Activated CD4-positive, alpha-beta T cell treated with anti-CD3 and anti-CD28 coated beads, Interleukin-2, amount 50 U/mL, for 4 hours (primary cell): ENCODE data around the gene EPS8L1.
"Not testable (repeated sequence)": the region's sequence is repeated elsewhere in the genome, so short reads cannot be mapped to it uniquely, and the experiment has no call there.

ENCODE experiments used
- DNase-seq, 2 experiments: peaks; one replicate each; pipeline ENCODE4 v3.0.0-alpha.2; 2020

The EPS8L1 gene

GRCh38 chr19:55075371-55075998 lies at the start of gene EPS8L1:
Gene EPS8L1, plus strand, starts transcription at chr19:55075869. Its CDS starts 576 bp downstream, at chr19:55076445.
- DNase-seq = no peak

- not testable (repeated sequence) for DNase-seq
Measured at GRCh38 chr19:55027140-55027471, 48.6 kb upstream of the EPS8L1 start.

DNA sequence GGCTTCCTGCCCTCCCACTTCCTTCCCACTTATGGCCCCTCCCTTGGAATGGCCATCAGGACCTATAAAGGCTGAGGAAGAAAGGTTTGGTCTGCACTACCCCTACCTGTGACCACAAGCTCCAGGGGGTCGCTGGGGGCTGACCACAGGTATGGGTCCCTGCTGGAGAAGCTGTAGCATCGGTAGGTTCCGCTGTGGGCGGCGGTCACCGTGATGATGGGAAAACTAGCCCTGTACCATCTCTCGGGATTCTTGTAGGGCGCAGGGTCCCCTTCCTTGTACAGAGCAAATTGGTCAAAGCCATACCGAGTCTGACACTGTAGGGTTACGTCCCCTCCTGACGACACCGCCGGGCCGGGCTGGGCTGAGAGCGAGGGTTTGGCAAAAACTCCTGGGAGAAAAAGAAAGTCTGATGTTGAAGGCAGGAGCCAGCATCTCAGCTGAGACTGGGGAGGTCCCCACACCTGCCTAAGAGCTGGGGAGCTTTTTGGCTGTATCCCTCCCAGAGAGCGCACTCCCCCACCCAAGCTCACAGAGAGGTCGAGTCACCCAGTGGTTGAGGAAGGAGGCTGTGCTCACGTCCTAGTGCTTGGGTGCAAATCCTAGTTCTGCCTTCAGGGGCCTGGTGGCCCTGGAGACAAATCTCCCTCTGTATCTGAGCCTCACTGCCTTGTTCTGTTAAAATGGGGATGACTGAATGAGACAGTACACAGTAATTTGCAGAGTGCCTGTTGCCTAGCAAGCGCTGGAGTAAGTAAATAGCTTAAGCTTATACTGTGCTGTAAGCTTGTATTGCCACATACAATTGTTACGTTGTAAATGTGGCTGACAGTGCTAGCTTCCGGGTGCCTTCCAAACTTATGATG lies 48.0 kb upstream of the EPS8L1 start:
- no peak for DNase-seq

DNA sequence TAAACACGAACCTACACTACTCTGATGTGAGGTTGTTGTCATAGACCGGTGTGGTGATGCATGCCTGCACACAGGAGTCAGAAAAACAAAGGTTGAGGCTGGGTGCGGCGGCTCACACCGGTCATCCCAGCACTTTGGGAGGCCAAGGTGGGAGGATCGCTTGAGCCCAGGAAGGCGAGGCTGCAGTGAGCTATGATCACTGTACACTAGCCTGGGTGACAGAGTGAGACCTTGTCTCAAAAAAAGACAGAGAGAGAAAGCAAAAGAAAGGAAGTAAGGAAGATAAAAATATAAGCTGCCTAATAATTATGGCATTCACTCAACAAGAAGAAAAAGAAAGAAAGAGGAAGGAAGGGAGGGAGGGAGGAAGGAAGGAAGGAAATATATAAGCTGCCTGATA lies 46.9 kb upstream of the EPS8L1 start:
- DNase-seq = no peak

DNA sequence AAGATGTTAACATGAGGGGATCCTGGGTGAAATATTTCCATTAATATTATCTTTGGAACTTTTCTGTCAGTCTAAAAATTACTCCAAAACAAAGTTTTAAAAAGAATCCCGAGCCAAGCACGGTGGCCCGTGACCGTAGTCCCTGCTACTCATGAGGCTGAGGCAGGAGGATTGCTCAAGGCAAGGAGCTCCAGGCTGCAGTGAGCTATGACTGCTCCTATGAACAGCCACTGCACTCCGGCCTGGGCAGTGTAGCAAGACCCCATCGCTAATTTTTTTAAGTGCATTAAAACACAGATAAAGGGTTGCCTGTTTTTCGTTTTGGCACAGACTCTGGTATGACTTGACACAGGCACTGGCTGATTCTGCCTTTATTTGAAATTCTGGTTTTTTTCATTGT lies 44.5 kb upstream of the EPS8L1 start:
- DNase-seq = no peak

GRCh38 chr19:55032170-55032800 lies 43.4 kb upstream of the EPS8L1 start:
- no peak for DNase-seq

DNA sequence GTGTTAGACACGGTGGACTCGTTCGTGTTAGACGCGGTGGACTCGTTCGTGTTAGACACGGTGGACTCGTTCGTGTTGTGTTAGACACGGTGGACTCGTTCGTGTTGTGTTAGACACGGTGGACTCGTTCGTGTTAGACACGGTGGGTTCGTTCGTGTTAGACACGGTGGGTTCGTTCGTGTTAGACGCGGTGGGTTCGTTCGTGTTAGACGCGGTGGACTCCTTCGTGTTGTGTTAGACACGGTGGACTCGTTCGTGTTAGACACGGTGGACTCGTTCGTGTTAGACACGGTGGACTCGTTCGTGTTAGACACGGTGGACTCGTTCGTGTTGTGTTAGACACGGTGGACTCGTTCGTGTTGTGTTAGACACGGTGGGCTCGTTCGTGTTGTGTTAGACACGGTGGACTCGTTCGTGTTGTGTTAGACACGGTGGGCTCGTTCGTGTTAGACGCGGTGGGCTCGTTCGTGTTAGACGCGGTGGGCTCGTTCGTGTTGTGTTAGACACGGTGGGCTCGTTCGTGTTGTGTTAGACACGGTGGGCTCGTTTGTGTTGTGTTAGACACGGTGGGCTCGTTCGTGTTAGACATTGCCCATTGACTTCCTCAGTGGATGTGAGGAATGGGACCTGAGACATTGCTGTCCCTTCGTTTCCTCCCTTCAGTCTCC lies 42.6 kb upstream of the EPS8L1 start:
- DNase-seq = not testable (repeated sequence)

- no peak for DNase-seq
Measured at GRCh38 chr19:55034751-55035150, 40.9 kb upstream of the EPS8L1 start.

GRCh38 chr19:55036058-55036457 lies 39.6 kb upstream of the EPS8L1 start:
- no peak for DNase-seq

- DNase-seq = not testable (repeated sequence)
Measured at GRCh38 chr19:55037603-55038002, 38.1 kb upstream of the EPS8L1 start.

DNA sequence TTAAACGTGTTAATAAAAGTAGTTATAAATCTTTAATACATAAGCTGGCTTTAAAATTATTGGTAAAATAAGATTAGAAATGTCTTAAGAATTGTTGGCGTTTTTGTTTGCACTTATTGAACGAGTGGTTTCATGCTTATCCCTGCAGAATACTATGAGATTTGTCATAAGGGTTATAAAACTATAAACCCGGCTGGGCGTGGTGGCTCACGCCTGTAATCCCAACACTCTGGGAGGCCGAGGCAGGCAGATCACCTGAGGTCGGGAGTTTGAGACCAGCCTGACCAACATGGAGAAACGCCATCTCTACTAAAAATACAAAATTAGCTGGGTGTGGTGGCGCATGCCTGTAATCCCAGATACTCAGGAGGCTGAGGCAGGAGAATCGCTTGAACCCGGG lies 35.0 kb upstream of the EPS8L1 start:
- not testable (repeated sequence) for DNase-seq

DNA sequence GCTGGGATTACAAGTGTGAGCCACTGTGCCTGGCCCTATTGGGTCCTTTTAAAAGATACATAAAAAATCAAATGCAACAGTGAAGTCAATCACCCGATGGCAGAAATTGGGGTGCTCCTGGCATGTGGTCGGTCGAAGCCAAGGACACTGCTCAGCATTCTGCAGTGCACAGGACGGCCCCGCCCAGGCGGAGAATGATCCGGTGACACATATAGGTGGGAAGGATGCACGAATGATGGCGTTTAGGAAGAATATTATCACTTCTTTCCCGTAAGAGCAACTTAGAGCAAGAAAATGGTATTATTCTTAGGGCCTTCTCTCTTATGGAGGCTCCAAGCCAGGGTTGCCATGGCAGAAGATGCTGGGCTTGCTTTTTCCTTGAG lies 34.4 kb upstream of the EPS8L1 start:
- DNase-seq = no peak

DNA sequence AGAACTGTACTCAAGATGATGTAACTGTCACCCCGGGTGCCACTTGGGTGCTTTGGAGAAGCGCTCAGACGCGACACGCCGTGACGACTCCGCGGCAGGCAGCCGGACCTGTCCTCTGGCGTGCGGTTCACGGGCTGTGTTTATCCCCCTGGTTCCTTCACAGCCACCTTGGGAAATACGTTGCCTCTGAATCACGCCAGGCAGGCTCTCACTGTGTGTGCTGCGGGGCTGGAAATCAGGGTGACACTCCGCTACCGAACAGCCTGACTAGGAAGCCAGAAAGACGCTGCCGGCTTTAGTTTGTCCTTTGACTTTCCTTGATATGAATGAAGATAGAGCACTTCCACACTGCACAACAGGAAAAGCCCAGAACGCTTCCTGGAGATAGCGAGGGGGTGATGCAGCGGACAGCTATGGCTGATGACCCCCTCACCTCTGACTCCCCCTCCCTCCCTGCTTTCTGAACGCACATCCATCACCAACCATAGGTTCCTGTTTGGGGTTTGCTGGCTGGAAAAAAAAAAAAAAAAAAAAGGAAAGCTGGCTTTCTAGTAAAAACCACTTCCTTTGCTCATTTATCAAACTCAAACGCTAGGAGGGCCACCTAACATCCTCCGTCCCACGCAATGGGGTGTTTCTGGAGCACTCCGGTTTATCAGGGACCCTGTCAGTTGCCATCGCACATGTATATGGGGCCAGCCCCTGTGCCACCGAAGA lies 33.9 kb upstream of the EPS8L1 start:
- DNase-seq = peak; percentile 16

DNA sequence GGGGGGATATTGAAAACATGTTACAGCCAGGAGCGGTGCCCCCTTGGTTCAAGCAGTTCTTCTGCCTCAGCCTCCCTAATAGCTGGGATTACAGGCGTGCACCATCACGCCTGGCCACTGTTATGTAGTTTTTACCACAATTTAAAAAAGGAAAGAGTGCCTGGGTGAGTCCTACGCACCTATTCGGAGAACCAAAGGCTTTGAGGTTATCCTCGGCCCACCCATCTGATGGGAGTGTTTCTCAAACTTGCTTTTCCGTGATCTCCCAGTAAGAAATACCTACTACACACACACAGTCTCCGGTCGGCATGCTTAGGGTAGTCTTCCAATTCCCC lies 33.4 kb upstream of the EPS8L1 start:
- no peak for DNase-seq

DNA sequence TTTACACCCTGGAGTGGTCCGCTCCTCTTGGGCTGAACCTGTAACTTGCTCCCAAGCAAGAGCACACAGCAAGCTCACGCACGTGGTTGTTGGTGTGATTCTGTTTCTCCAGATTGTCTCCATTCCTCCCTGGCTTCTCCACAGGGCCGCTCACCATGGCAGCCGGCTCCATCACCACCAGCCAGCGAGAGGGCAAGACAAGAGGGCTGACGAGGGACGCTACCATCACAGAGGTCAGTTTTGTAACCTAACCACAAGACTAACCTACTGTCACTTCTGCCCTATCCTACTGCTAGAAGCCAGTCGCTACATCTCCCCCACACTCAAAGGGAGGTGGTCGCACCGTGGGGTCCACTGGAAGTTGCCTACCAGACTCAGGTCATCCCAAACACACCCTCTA lies 33.0 kb upstream of the EPS8L1 start:
- DNase-seq = no peak

DNA sequence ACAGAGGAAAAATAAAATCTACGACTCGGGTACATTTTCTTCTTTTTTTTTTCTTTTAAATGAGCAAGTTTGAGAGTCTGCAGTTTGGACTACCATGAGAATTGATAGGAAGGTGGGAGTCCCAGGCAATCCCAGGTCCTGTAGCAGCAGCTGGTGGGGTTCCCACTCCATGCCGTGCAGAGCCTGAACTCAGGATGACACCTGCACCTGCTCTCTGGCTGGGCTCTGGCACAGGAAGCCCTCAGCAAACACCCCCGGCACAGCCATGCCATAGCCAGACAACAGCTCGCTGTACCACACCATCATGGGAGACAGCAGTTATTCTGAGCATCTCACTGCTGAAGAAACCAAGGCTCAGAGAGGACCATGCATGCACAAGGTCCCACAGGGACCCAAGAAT lies 31.4 kb upstream of the EPS8L1 start:
- DNase-seq = no peak

GRCh38 chr19:55044771-55045716 lies 30.6 kb upstream of the EPS8L1 start:
- no peak for DNase-seq

DNA sequence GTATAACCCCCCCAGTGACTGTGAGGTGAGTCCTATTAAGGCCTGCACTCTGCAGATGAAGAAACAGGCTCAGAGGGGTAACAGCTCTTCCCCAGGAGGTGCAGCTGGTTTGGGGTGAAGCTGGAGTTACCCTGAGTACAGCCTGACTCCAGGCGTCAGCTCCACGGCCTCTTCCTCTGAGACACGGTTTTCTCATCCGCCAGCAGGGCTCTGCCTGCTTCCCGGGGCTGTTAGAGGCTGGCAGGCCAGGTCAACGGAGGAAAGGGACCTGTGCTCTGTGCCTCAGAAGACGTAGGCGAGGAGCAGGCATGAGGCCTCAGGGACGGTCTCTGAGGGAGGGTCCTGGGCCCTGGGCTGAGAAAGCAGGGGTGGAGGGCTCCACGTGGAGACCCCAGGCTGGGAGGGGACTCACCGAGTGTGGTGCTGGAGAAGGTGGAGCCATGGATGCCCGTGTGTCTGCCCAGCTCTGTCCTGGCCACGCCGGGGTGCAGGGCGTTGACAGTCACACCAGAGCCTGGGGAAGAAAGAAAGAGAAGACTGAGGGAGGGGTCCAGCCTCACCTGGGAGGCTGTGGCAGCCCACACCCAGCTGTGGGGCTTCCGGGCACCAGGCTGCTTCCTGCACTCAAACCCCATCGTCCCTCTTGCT lies 28.6 kb upstream of the EPS8L1 start:
- no peak for DNase-seq

- no peak for DNase-seq
Measured at GRCh38 chr19:55047951-55048350, 27.7 kb upstream of the EPS8L1 start.

GRCh38 chr19:55048446-55048845 lies 27.2 kb upstream of the EPS8L1 start:
- DNase-seq = no peak
